Measurements from ENCODE around the gene BANF2. TPM values are rescaled to one million over a fixed set of nuclear protein-coding genes. Genes with fewer than 3 reads are reported as not detected.

Gene BANF2
- total and polyA plus RNA-seq, 2 of the 13 experiments (the other 11 are each of a cell fraction or from before 2014, with no cell fraction given): 0.35 TPM; not detected in 1

GRCh38 chr20:17679941-17680835 is 19.6 kb upstream of the BANF2 start (continued):
- TF ChIP-seq ZNF740 (CRISPR knock-in tag; IDR thresholded peaks at IDR 0.05) (peak; percentile 25; the same call in 1 of the 2 replicates), ZFP62 (CRISPR knock-in tag; IDR thresholded peaks at IDR 0.05) (no peak), ZBTB14 (CRISPR knock-in tag; IDR thresholded peaks at IDR 0.05) (no peak; the same call in 1 of the 2 replicates), ZNF547 (CRISPR knock-in tag; IDR thresholded peaks at IDR 0.05) (peak; percentile 33; the same call in 1 of the 2 replicates), NFAT5 (CRISPR knock-in tag; IDR thresholded peaks at IDR 0.05) (0 out of 2 replicates have a peak, but pooled peaks have one; percentile 20), SMARCE1 (IDR thresholded peaks at IDR 0.05; ENCODE audit: borderline replicate concordance) (no peak), YEATS2 (CRISPR knock-in tag; IDR thresholded peaks at IDR 0.05; ENCODE audit: borderline replicate concordance) (no peak; the same call in 1 of the 2 replicates), SIN3B (IDR thresholded peaks at IDR 0.05; ENCODE audit: low read length) (no peak), ZNF143 (CRISPR knock-in tag; IDR thresholded peaks at IDR 0.05) (peak; percentile 38; the same call in 1 of the 2 replicates), GPBP1L1 (CRISPR knock-in tag; IDR thresholded peaks at IDR 0.05) (no peak), HNRNPH1 (optimal IDR thresholded peaks at IDR 0.05; ENCODE audit: low read depth, low read length) (no peak), ZNF44 (CRISPR knock-in tag; IDR thresholded peaks at IDR 0.05) (no peak), FOXO1 (CRISPR knock-in tag; IDR thresholded peaks at IDR 0.05) (peak; percentile 21; the same call in 1 of the 2 replicates), ZNF501 (CRISPR knock-in tag; IDR thresholded peaks at IDR 0.05) (peak; percentile 75), ZNF124 (CRISPR knock-in tag; IDR thresholded peaks at IDR 0.05) (no peak; the same call in 1 of the 2 replicates), MAX (IDR thresholded peaks at IDR 0.05) (peak; percentile 67), KLF13 (CRISPR knock-in tag; IDR thresholded peaks at IDR 0.05) (no peak), ZNF24 (IDR thresholded peaks at IDR 0.05) (no peak), TAF15 (IDR thresholded peaks at IDR 0.05; ENCODE audit: low read depth, low read length, poor library complexity, severe bottlenecking) (no peak), MXD4 (CRISPR knock-in tag; IDR thresholded peaks at IDR 0.05) (peak; percentile 79)
- TF ChIP-seq, protein P1, sequence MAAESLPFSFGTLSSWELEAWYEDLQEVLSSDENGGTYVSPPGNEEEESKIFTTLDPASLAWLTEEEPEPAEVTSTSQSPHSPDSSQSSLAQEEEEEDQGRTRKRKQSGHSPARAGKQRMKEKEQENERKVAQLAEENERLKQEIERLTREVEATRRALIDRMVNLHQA (CRISPR knock-in tag; IDR thresholded peaks at IDR 0.05): no peak

All from HepG2 (cell line).